Measurements from ENCODE around the gene ARIH2.

Gene ARIH2

GRCh38 chr3:49009396-49009795, 90.8 kb downstream of the ARIH2 start:
- DNase-seq (ENCODE audit: low read depth): no peak
- no peak overlapping the region for H3K4me3 ChIP-seq (replicated peaks; ENCODE audit: low read depth, low read length)
- TF ChIP-seq, protein P1, sequence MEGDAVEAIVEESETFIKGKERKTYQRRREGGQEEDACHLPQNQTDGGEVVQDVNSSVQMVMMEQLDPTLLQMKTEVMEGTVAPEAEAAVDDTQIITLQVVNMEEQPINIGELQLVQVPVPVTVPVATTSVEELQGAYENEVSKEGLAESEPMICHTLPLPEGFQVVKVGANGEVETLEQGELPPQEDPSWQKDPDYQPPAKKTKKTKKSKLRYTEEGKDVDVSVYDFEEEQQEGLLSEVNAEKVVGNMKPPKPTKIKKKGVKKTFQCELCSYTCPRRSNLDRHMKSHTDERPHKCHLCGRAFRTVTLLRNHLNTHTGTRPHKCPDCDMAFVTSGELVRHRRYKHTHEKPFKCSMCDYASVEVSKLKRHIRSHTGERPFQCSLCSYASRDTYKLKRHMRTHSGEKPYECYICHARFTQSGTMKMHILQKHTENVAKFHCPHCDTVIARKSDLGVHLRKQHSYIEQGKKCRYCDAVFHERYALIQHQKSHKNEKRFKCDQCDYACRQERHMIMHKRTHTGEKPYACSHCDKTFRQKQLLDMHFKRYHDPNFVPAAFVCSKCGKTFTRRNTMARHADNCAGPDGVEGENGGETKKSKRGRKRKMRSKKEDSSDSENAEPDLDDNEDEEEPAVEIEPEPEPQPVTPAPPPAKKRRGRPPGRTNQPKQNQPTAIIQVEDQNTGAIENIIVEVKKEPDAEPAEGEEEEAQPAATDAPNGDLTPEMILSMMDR (IDR thresholded peaks at IDR 0.05; ENCODE audit: low read length, missing control alignments): no peak

DNA sequence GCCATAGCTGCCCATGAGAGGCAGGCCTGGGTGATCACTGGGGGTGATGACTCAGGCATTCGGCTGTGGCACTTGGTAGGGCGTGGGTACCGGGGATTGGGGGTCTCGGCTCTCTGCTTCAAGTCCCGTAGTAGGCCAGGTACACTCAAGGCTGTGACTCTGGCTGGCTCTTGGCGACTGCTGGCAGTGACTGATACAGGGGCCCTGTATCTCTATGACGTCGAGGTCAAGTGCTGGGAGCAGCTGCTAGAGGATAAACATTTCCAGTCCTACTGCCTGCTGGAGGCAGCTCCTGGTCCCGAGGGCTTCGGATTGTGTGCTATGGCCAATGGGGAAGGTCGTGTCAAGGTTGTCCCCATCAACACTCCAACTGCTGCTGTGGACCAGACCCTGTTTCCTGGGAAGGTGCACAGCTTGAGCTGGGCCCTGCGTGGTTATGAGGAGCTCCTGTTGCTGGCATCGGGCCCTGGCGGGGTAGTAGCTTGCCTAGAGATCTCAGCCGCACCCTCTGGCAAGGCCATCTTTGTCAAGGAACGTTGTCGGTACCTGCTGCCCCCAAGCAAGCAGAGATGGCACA, 93.9 kb downstream of the ARIH2 start:
- no peak for DNase-seq (ENCODE audit: low read depth)

GRCh38 chr3:49013113-49013737, 94.6 kb downstream of the ARIH2 start:
- no peak for DNase-seq (ENCODE audit: low read depth)

More for the DNA sequence above, 93.9 kb downstream of the ARIH2 start:
- TF ChIP-seq, protein P1 (IDR thresholded peaks at IDR 0.05; ENCODE audit: low read length, missing control alignments): no peak
- H3K4me3 ChIP-seq (replicated peaks; ENCODE audit: low read depth, low read length): no peak overlapping the region

GRCh38 chr3:49013738-49014660, 95.4 kb downstream of the ARIH2 start:
- TF ChIP-seq, protein P1 (IDR thresholded peaks at IDR 0.05; ENCODE audit: low read length, missing control alignments): peak; percentile 65
- H3K4me3 ChIP-seq (replicated peaks; ENCODE audit: low read depth, low read length): no peak overlapping the region
- peak; percentile 49 for DNase-seq (ENCODE audit: low read depth)

More at GRCh38 chr3:49013113-49013737, 94.6 kb downstream of the ARIH2 start:
- TF ChIP-seq, protein P1 (IDR thresholded peaks at IDR 0.05; ENCODE audit: low read length, missing control alignments): no peak
- H3K4me3 ChIP-seq (replicated peaks; ENCODE audit: low read depth, low read length): no peak overlapping the region

- TF ChIP-seq, protein P1 (IDR thresholded peaks at IDR 0.05; ENCODE audit: low read length, missing control alignments): no peak
- no peak overlapping the region for H3K4me3 ChIP-seq (replicated peaks; ENCODE audit: low read depth, low read length)
- DNase-seq (ENCODE audit: low read depth): no peak
These were observed 96.4 kb downstream of the ARIH2 start for GRCh38 chr3:49015072-49015471.

- no peak overlapping the region for H3K4me3 ChIP-seq (replicated peaks; ENCODE audit: low read depth, low read length)
- TF ChIP-seq, protein P1 (IDR thresholded peaks at IDR 0.05; ENCODE audit: low read length, missing control alignments): no peak
- no peak for DNase-seq (ENCODE audit: low read depth)
These were observed 97.1 kb downstream of the ARIH2 start for GRCh38 chr3:49015765-49016164.
